Measurements from ENCODE around the gene IGFL3.
"Not testable (repeated sequence)": the region's sequence is repeated elsewhere in the genome, so short reads cannot be mapped to it uniquely, and the experiment has no call there.

Gene IGFL3

GRCh38 chr19:46124638-46125115 lies at the start of gene IGFL3:
Gene IGFL3, minus strand, starts transcription at chr19:46124688. Its CDS starts 39 bp downstream, at chr19:46124649.
- DNase-seq (ENCODE audit: low spot score) = no peak

GRCh38 chr19:46173886-46174480 lies 49.5 kb upstream of the IGFL3 start:
- DNase-seq (ENCODE audit: low spot score) = no peak

GRCh38 chr19:46162731-46163130 lies 38.2 kb upstream of the IGFL3 start:
- no peak for DNase-seq (ENCODE audit: low spot score)

- not testable (repeated sequence) for DNase-seq (ENCODE audit: low spot score)
Observed at GRCh38 chr19:46161642-46162257, 37.3 kb upstream of the IGFL3 start.

GRCh38 chr19:46160233-46160775 lies 35.8 kb upstream of the IGFL3 start:
- no peak for DNase-seq (ENCODE audit: low spot score)

GRCh38 chr19:46159418-46160232 lies 35.1 kb upstream of the IGFL3 start:
- no peak for DNase-seq (ENCODE audit: low spot score)

- no peak for DNase-seq (ENCODE audit: low spot score)
Observed at GRCh38 chr19:46155237-46155636, 30.7 kb upstream of the IGFL3 start.

GRCh38 chr19:46150606-46151005 lies 26.1 kb upstream of the IGFL3 start:
- DNase-seq (ENCODE audit: low spot score) = no peak

GRCh38 chr19:46147791-46148288 lies 23.4 kb upstream of the IGFL3 start, which contains the start of gene IGFL2:
Gene IGFL2, plus strand, starts transcription at chr19:46148238. Its CDS starts 41 bp downstream, at chr19:46148279.
- DNase-seq (ENCODE audit: low spot score) = no peak

- DNase-seq (ENCODE audit: low spot score) = no peak
Observed at GRCh38 chr19:46147166-46147740, 22.8 kb upstream of the IGFL3 start.

- no peak for DNase-seq (ENCODE audit: low spot score)
Observed at GRCh38 chr19:46144756-46145155, 20.3 kb upstream of the IGFL3 start.

GRCh38 chr19:46142294-46142693 lies 17.8 kb upstream of the IGFL3 start:
- DNase-seq (ENCODE audit: low spot score) = no peak

- no peak for DNase-seq (ENCODE audit: low spot score)
Observed at GRCh38 chr19:46141421-46141820, 16.9 kb upstream of the IGFL3 start.

GRCh38 chr19:46137915-46138473 lies 13.5 kb upstream of the IGFL3 start:
- no peak for DNase-seq (ENCODE audit: low spot score)

- DNase-seq (ENCODE audit: low spot score) = no peak
Observed at GRCh38 chr19:46134527-46134926, 10.0 kb upstream of the IGFL3 start.

GRCh38 chr19:46133777-46134241 lies 9.3 kb upstream of the IGFL3 start:
- no peak for DNase-seq (ENCODE audit: low spot score)

GRCh38 chr19:46133101-46133627 lies 8.7 kb upstream of the IGFL3 start:
- no peak for DNase-seq (ENCODE audit: low spot score)

- no peak for DNase-seq (ENCODE audit: low spot score)
Observed at GRCh38 chr19:46132508-46133100, 8.1 kb upstream of the IGFL3 start.

- no peak for DNase-seq (ENCODE audit: low spot score)
Observed at GRCh38 chr19:46131485-46132143, 7.1 kb upstream of the IGFL3 start.

- DNase-seq (ENCODE audit: low spot score) = no peak
Observed at GRCh38 chr19:46126086-46126580, 1.6 kb upstream of the IGFL3 start.

All from COLO829 (cell line).